Measurements from ENCODE around the gene TRPV6.

TRPV6 gene

DNA sequence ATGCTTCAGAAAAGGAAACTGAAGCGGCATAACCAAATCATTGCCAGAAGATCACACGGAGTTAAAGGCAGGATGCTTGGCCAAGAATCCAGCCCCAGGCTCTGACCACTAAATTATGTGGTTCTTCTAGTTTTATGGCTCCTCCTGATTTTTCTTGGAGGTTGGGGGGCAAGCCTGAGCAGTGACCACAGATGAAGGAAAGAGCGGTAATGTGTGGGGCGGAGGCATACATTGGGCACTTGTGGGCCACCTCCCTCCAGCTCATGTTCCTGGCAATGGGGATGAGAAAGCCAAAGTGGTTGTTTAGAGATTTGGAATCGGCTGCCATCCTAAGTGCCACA, 3.2 kb downstream of the TRPV6 start:
- DNase-seq, result no peak

DNA sequence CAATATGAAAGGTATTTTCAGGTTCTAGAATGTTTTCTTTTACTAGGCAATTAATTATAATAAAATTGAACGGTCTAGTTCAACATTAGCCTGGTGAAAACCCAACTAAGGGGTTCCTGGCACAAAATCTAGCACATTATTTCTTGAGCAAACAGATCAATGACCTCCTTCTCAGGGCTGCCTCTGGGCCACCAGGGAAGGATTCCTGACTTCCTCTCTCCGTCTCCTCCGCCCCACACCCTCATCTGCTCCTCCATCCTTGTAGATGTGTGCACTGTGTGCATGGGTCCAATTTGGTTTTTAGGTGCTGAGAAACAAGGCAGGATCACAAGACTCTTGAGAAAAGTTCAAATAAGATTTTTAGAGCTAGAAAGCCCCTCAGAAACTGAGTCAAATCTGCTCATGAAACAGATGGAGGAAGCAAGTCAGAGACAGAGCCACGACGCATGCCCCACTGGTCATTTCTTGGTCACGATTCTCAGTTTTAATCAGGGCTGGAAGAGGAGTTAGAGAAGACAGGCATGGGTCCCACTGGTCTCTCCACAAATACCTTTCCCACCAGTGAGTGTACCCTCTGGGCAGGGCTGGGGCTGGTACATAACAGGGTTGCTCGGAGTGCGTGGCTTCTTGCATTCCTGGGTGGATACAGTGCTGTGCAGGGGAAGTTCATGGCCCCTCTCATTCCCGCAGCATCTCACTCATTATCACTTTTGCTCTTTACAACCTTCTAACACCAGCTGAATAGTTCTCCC, 3.8 kb downstream of the TRPV6 start:
- no peak for DNase-seq

DNA sequence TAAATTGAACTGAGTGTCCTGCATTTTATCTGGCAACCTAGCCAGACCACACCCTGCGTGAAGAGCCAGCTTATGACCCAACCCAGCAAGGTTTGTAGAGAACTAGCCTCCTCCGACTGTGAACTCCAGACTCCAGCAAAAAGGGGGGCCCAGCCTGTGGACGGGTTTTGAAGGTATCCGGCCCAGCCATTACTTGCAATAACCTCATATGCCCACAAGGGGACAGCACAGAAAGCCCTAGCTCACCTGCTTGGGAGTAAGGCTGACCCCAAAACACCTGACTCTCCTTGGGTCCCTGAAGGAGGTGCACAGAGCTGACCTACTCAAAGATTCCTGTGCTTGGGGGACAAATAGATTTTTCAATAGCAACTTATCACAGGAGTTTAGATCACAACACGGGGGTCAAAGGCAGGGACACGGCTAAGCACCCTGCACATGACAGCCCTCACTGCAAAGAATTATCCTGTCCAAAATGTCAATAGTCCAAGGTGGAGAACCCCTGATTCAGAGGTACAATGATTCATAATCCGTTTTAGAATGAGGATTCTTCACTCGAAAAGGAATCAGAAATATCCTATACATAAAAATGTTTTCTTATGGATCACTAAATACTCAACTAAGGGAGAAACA, 4.6 kb downstream of the TRPV6 start:
- no peak for DNase-seq

DNA sequence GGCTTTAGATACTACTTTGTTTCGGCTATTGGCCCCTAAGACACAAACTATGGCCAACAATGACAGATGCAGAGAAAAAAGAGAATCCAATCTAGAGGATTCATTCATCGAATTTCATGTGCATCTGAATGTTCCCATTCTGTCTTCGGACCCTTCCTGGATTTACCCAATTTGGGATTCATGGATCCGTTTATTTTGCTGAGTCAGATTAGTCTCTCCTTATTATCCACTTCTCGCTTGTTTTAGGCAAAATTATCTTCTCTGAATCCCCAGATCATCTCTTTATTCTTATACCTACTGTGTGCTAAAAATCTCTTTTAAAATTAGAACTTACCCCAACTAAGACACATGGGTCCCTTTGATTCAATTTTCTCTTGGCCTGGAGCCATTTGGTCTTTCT, 6.5 kb downstream of the TRPV6 start:
- DNase-seq, result no peak

DNA sequence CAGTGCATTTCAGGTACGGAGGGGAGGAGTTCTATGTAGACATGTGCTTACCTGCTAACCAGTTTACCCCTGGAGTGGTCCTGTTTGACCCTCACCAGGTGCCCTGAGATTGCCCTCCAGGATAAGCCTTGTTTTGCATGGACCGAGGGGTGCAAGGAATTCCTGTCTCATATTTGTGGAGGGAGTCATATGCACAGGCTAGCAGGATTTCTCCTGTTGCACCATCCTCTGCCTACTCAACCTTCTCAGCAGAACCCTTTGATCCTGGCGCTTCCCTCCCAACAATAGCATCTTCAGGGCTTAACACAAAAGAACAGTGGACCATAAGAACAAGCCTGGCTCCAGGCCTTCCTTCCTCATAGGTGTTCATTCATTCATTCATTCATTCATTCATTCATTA, 7.2 kb downstream of the TRPV6 start:
- no peak for DNase-seq

DNA sequence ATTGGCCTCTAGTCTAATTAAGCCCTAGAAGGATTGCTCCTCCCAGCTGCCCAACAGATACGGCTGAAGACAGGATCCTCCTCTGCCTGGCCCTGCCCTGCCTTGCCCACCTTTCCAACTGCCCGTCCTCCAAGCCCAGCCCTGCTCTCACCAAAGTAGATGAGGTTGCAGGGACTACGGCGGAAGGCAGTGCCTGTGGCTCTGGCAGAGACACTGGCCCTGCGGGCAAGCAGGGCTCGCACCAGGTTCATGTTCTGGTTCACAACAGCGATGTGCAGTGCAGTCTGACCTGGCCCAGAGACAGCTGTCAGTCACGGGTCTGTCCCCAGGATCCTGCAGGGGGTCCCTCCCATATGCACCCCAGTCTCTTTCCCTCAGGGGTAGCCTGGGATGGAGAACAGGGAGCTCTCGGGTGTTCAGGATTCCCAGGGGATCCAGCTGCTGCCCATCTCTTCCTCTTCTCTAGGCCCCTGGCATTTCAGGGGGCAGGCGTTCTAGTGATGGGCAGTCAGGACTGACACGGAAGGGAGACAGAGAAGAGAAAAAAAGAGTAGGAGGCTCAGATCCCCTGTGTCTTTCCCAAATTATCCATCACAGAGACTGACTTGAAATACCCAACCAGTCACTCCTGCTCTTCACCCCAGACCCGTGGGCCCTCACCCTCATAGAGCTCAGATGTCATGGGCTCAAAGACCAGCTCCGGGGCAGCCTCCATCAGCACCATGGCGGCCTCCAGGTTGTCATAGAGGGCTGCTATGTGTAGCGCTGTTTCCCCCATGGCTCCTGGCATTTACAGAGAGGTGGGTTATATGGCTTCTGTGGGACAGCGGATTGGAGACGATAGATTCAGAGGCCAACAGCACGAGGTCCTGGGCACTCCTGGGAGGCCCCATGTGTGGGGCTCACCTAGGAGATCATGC, 8.3 kb downstream of the TRPV6 start:
- no peak for DNase-seq

DNA sequence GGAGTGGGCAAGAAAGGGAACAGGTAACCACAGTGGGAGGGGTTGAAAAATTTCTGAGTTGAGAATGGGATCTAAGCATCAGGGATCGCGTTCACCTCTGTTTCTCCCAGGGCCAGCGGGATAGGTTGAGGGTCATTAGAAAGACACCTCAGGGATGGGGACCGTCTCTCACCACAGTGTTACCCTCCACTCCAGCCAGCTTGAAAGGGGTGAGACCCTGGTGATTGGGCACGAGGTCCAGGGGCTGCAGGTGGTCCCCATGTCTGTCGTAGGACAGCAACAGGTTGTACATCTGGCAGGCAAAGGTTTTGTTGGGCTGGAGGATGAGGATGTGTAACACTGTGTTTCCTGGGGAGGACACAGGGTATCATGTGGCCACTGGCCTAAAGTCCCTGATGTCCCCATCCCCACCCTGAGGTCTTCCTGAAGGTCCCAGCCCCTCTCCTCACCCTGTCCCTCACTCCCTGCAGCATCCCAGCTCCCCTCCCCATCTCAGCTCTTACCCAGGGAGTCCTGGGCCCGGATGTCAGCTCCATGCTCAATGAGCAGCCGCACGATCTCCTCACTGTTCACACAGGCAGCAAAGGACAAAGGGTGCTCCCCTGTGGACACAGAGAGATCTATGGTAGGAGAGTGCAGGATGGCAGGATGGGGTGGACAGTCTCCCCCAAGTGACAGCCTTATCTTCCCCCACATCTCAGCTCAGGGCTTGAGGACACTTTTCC, 9.1 kb downstream of the TRPV6 start:
- no peak for DNase-seq

DNA sequence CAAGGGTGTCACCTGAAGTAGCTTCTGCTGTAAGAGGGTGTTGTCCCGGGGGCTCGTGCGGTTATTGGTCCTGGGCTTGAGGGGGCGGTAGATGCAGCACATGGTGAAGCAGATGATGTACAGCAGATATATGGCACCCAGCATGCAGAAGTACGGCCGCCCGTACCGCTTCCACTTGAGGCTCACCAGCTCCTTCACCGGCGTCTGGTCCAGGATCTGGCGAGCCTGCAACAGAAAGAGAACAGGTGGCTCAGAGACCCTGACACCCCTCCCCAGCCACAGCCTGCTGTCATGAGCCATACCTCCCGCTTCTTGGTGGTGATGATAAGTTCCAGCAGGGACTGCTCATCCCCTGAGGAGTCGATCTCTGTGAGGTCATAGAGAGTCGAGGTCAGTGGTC, 10.1 kb downstream of the TRPV6 start:
- no peak for DNase-seq

DNA sequence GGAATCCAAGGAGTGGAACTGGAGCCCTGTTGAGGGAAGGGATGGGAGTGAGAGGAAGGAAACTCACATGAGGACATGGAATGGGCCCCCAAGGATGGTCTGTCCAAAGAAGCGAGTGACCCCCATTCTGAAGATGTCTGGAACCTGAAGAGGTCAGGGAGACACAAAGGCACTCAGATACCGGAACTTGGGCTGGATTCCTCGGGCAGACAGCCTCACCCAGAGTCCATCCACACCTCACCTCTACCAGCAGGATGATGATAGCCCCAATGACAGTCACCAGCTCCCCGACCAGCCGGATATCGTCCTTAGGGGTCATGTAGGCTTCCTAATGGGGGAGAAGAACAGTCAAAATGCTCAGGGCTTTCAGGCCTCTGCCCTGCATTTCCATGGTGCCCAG, 10.7 kb downstream of the TRPV6 start:
- no peak for DNase-seq

DNA sequence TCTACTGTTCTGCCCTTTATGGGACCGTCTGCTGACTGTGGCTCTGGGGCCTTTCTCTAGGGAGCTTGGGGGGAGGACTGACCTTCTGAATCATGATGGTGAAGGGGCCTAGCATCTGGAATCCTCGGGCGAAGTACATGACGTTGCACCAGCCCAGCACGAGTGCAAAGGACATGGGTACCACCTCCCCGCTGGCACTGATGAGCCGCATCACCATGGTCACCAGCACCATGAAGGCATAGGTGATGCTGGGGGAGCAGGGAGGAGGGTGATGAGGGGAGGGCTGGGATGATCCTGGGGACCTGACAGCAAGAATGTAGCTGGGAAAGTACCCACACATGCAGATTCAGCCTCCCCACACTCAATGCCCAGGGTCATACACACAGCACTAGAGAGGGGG, 11.1 kb downstream of the TRPV6 start:
- DNase-seq, result no peak

DNA sequence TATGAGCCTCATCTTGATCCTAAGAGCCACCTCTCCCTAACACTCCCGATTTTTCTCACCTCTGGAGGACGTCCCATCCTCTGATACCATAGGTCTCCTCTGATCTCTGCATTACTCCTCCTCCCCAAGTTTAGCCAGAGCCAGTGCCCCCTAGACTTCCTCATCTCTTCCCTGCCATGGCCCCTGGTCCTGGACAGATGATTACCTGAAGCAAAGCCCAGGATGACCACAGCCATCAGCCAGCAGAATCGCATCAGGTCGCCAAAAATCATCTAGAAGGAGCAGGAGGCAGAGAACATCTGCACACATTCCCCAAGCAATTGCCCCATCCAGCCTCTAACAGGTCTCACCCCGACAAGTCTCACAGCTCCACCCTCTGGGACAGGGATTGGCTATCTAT, 11.7 kb downstream of the TRPV6 start:
- DNase-seq, result no peak

DNA sequence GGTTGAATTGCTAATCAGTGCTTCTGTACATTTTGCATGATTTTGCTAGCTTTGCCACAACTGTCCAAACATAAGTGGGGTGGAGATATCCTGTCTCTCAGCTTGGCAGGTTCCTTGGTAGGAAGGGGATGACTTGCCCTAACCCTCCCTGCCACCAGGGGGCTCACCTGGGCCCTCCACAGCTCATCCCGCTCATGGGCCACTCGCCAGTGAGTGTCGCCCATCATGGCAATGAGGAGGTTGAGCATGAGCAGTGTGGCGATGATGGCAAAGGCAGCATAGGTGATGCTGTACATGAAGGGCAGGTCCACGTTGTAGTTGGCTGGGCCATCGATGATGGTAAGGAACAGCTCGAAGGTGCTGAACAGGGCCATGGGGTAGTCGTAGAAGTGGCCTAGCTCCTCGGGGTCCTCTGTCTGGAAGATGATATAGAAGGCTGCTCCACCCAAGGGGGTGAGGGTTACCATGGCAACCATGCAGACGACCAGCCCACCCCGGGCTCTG, 12.2 kb downstream of the TRPV6 start:
- no peak for DNase-seq

DNA sequence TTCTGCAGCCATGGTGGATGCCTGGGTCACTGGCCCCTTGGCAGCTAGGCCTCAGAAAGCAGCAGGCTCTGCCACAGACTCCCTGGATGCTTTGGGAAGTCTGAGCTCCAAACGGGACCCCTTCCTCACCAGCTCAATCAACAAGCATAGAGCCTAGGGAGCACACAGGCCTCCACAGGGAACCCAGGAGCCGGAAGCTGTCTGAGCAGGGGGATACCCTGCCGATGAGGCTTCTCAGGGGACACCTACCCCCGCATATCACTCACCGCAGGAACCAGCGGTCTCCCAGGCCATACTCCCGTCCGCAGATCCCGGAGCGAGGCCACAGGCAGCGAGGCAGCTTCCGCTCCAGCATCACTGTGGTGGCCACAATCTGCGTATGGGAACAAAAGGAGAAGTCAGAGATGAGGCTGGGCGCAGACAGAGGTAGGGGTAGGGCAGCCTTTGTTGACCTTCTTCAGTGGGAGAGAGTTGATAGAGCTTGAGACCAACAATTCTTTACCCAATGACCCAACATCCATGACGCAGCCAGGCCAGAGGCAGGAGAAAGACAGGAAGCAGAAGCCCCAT, 13.4 kb downstream of the TRPV6 start:
- no peak for DNase-seq

DNA sequence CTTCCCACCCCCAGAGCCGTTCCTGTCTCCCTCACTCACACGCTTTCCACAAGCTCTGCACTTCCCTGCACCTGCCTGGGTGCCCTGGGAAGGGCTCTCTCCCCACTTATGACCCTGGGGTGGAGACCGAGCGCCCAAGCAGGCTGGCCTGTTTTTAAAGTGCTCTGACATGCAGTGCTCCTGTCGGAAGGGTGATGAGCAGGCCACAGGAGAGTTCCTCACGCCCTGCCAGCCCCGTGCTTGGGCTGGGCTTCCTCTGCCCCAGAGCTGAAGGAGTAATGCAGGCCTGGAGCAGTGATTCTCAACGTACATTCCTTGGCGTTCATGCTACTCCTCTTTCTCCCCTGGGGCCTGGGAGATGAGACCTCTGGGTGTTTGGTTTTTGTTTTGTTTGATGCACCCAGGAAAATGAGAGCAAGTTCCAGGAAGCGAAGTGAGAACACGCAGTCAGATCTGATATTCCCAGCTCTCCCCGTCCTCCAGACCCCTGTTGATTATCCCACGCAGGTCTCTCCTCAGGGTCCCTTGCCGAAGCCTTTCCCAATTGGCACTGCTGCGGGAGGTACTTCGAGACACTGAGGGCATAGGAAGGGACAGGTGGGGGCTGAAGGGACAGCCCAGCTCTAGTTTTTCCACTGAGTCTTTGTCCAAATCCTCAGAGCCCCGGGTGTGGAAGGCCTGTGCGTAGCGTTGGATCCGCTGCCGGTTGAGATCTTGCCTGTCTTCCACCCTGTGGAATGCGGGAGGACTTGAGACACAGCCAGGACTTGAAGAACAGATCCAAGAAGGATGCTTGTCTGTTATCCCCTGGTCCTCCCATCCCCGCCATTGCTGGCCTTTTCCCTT, 14.1 kb downstream of the TRPV6 start:
- no peak for DNase-seq

DNA sequence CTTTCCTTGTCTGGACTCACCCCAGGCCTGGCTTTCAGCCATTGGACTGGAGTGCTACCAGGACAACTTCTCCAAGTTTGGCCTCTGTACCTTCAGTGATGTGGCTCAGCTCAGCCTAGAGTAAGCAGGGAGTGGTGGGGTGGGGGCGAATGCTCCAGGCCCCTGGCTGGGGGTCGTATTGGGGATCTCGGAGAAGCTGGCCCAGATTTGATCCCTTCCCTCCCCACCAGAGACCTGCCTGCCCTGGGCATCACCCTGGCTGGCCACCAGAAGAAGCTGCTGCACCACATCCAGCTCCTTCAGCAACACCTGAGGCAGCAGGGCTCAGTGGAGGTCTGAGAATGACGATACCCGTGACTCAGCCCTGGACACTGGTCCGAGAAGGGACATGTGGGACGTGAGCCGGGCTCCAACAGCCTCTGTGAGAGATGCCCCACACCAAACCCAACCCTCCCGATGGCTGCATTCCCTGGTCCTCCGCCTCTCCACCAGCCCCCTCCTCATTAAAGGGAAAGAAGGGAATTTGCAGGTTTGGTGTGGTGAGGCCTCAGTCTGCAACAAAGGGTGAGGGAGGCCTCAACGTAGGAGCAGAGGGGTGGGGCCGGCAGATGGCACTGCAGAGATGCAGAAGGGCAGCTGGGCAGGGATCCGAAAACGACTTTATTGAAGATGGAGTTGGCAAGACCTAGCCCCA, 14.8 kb downstream of the TRPV6 start:
- no peak for DNase-seq

DNA sequence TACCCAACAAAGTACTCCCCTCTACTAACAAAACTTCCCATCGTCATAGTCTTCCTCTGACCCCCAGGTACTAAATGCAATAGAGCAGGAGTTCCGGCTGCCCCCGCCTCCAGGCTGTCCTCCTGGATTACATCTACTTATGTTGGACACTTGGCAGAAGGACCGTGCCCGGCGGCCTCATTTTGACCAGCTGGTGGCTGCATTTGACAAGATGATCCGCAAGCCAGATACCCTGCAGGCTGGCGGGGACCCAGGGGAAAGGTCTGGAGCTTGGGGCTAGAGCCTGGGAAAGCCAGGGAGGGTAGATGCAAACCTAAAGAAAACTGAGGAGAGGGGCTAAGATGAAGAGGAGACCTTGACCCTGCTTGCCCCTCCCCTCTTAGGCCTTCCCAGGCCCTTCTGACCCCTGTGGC, 15.4 kb downstream of the TRPV6 start:
- DNase-seq, result no peak

DNA sequence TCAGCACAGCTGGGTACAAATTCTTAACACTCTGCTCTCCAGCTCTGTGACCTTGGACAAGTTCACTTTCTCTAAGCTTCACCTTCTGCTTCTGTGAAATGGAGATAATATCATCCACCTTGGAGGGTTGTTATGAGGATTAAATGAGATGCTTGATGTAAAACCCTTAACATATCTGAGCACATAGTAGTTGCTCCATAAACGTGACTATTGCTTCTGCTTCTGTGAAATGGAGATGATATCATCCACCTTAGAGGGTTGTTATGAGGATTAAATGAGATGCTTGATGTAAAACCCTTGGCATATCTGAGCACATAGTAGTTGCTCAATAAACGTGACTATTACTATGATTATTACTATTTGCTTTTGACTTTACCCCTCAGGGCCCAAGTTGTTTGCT, 16.1 kb downstream of the TRPV6 start:
- no peak for DNase-seq

DNA sequence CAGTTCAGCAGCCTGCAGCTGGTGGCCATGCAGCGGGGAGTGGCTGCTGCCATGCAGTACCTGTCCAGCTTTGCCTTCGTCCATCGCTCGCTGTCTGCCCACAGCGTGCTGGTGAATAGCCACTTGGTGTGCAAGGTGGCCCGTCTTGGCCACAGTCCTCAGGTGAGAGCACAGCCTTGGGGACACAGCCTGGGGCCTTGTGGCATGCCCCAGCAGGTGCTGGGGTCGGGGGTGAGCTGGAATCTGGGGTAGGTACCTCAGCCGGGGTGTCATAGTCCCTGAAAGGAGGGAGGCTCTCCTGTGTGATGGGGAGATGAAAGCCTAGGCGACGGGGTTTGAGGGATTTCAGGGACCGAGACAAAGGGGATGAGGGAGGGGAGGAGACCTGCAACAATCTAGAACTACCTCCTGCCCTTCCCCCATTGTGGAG, 16.5 kb downstream of the TRPV6 start:
- DNase-seq, result no peak

DNA sequence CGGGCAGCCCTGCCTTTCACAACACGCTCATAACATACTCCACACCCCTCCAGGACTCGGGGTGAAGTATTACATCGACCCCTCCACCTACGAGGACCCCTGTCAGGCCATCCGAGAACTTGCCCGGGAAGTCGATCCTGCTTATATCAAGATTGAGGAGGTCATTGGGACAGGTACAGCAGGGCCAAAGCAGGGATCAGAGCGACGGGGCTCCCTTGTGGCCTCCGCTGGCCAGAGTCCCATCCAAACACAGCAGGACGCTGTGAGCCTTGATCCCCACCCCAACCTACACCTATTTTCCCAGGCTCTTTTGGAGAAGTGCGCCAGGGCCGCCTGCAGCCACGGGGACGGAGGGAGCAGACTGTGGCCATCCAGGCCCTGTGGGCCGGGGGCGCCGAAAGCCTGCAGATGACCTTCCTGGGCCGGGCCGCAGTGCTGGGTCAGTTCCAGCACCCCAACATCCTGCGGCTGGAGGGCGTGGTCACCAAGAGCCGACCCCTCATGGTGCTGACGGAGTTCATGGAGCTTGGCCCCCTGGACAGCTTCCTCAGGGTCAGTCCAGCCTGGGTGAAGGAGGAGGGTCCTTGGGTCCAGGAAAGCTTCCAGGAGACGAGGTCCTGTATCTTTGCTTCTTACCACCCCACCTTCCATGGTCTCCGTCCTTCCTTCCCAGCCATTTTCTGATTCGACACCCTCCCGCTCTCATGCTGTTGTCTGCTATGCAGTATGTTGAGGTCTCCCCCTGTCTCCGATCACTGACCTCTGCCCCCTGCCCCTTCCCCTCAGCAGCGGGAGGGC, 17.2 kb downstream of the TRPV6 start:
- DNase-seq, result no peak

Data from COR-L47 (cell line).